Gastrocnemius medialis (tissue), 4 donors: ENCODE measurements around the gene GJC2. TPM values are rescaled to one million over a fixed set of nuclear protein-coding genes. Genes with fewer than 3 reads are reported as not detected.
A peak's percentile ranks its signal among the peaks of the same experiment; 100 is the strongest.
"Not testable (repeated sequence)": the region's sequence is repeated elsewhere in the genome, so short reads cannot be mapped to it uniquely, and the experiment has no call there.

ENCODE experiments used
- ATAC-seq, 2 donors: fragments of 150-250 bp; one replicate each; pipeline ENCODE4 v1.9.1; 2016
- DNase-seq, 2 donors: peaks; one replicate each; pipeline ENCODE4 v3.0.0-alpha.2; 2019
- H3K27ac ChIP-seq, 4 donors: fragments of 200-600 bp; sonication (generic); 1 replicate in 1 of 4; 2 replicates in 3 of 4; pipeline ENCODE4 v1.5.1; 2016 to 2018; ENCODE audit warnings: mild to moderate bottlenecking in 2 of 4, moderate library complexity in 1 of 4
- H3K27me3 ChIP-seq, 3 donors: fragments of 200-600 bp; sonication (generic) in 2 of 3; 1 replicate in 1 of 3; 2 replicates in 2 of 3; pipeline versions ENCODE4 v1.5.1 to v1.6.0; 2016 to 2019; ENCODE audit warnings: mild to moderate bottlenecking in 1 of 3, moderate library complexity in 1 of 3
- H3K36me3 ChIP-seq, 2 donors: fragments of 200-600 bp; sonication (generic) in 1 of 2; one replicate each; pipeline ENCODE4 v1.5.1; 2017 to 2018
- H3K4me1 ChIP-seq, 2 donors: fragments of 200-600 bp; sonication (generic) in 1 of 2; one replicate each; pipeline ENCODE4 v1.5.1; 2016 to 2017; ENCODE audit warnings: mild to moderate bottlenecking in 2 of 2
- H3K4me3 ChIP-seq, 4 donors: fragments of 200-600 bp; sonication (generic) in 3 of 4; 1 replicate in 1 of 4; 2 replicates in 3 of 4; pipeline ENCODE4 v1.5.1; 2016 to 2019; ENCODE audit warnings: mild to moderate bottlenecking in 2 of 4
- H3K9me3 ChIP-seq, 3 donors: fragments of 200-600 bp; sonication (generic) in 2 of 3; 1 replicate in 1 of 3; 2 replicates in 2 of 3; pipeline ENCODE4 v1.5.1; 2016 to 2019
- POLR2A ChIP-seq, 2 donors: fragments of 450-650 bp; IDR thresholded peaks; one replicate each; pipeline ENCODE4 v1.6.1; 2017; ENCODE audit warnings: antibody characterized with exemption in 2 of 2, mild to moderate bottlenecking in 2 of 2, moderate library complexity in 2 of 2
- in situ Hi-C, 4 donors: fragments of 200-750 bp; cut with MboI; loops; one replicate each; pipeline versions ENCODE4 v1.15.0 to v1.8.0; 2017; ENCODE audit warnings: low sequenced_read_pairs in 4 of 4
- intact Hi-C: fragments of 100-400 bp; cut with DNase I; formaldehyde crosslinking; loops from one replicate; pipeline ENCODE4 v1.15.1; 2023; ENCODE audit warnings: low total_unique reads
- total RNA-seq, 4 donors: library from RNA; depleted of rRNA; stranded (reverse); fragments of >200 nt; gene quantifications; one replicate each; pipeline versions ENCODE4 v1.1.0 to v1.2.3, GENCODE V29; 2016
- TF ChIP-seq, protein P1 (sequence below), 5 experiments: fragments of 450-650 bp in 3 of 5; fragments of 200-600 bp in 2 of 5; sonication (generic) in 2 of 5; IDR thresholded peaks in 4 of 5; conservative IDR thresholded peaks in 1 of 5; 1 replicate in 4 of 5; 2 replicates in 1 of 5; pipeline ENCODE4 v1.5.1; 2016 to 2019; ENCODE audit warnings: antibody characterized with exemption in 5 of 5, mild to moderate bottlenecking in 3 of 5, moderate library complexity in 3 of 5

Gene GJC2
- total RNA-seq, 4 donors from 2014 or later = 0.26 to 0.64 TPM; not detected in 2

DNA sequence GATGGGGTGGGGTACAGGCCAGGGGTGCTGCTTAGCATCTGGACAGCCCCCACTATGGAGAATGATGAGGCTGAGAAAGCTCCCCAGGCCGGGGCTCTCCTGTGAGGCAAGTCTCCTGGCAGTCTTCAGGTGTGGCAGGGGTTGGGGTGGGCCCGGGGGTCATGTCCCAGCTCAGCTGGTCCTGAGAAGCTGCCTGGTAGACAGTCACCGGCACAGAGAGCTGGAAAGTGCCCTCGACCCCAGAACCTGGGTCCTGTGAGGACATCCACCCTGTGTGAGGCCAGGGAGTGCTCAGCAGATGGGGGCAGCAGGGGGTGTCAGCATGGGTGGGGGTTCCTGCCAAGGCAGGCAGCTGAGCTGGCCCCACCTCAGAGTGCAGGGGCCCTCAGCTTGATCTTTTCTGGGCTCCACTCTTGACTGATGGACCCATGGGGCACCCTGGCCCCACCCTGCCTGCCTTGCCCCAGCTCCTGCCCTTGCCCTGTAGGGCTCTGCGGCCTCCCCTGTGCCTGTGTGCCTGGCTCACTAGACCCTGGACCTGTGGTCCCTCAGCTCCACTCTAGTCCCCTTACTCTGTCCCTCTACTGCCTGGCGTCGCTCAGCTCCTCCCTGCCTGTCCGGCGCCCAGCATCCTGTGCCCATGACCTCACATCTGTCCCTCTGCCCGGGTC, 21.6 kb downstream of the GJC2 start:
- DNase-seq (no peak), ATAC-seq (no peak)
- Histone ChIP-seq H3K27me3 (no peaks in the 10 kb centered on the region), H3K4me1 (peaks cover 5 to 10% of the 10 kb centered on the region in 2 donors), H3K9me3 (no peaks in the 10 kb centered on the region), H3K36me3 (peaks cover 0 to 10% of the 10 kb centered on the region in 2 donors), H3K4me3 (no peak overlapping the region), H3K27ac (no peak overlapping the region)
- intact Hi-C loops (no loop called here), in situ Hi-C loops (no loop called here)
- no peak for TF ChIP-seq POLR2A (IDR thresholded peaks at IDR 0.05)
- TF ChIP-seq, protein P1, sequence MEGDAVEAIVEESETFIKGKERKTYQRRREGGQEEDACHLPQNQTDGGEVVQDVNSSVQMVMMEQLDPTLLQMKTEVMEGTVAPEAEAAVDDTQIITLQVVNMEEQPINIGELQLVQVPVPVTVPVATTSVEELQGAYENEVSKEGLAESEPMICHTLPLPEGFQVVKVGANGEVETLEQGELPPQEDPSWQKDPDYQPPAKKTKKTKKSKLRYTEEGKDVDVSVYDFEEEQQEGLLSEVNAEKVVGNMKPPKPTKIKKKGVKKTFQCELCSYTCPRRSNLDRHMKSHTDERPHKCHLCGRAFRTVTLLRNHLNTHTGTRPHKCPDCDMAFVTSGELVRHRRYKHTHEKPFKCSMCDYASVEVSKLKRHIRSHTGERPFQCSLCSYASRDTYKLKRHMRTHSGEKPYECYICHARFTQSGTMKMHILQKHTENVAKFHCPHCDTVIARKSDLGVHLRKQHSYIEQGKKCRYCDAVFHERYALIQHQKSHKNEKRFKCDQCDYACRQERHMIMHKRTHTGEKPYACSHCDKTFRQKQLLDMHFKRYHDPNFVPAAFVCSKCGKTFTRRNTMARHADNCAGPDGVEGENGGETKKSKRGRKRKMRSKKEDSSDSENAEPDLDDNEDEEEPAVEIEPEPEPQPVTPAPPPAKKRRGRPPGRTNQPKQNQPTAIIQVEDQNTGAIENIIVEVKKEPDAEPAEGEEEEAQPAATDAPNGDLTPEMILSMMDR (IDR thresholded peaks at IDR 0.05 in 4 of 5, conservative IDR thresholded peaks at IDR 0.05 in 1 of 5) = no peak

DNA sequence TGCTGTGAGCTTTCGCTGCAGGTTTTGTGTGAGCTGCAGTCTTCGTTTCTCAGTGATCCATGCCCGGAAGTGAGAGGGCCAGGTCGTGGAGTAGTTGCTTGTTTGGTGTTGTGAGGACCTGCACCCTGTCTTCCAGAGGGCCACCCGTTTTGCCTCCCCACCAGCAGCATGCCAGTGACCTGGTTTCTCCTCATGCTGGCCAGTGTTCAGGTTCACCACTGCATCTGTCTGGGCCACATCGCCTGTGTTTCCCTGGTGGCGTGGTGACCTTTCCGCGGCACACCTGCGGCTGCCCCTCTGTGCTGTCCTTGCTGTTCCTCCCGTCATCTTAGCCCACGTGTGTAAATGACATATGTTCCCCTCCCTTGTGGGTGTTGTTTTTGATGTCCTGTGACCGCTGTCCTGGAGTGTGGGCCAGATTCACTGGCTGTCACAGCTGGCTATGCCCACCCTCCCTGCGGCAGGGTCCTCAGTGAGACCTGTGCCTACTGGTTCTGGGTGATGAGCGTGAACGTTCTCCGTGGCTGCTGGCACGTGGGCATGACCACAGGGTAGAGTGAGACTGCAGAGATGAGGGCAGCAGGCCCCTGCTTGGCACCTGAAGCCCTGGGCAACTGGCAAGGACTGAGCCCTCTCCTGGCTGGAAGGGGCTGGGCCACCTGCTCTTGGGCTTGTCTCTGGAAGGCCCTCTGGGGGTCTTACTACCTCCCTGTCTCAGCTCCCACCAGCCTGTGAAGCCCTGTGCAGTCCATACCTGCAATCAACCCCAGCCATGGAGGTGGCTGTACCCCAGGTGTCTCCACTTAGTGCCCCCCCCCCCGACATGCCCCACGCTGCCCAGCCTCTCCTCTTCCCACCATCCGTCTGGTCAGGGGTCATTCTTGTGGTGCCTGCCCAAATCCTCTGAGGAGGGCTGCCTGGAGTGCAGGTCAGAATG, 23.1 kb downstream of the GJC2 start:
- H3K36me3 ChIP-seq = peaks cover 0 to 10% of the 10 kb centered on the region in 2 donors
- no peak for DNase-seq
- intact Hi-C loops = no loop called here
- no peak for ATAC-seq
- in situ Hi-C loops = no loop called here
- peak overlapping the region in 1 of 4 donors; percentile 30 for H3K27ac ChIP-seq
- H3K4me1 ChIP-seq = no peaks in the 10 kb centered on the region
- no peaks in the 10 kb centered on the region for H3K9me3 ChIP-seq
- no peaks in the 10 kb centered on the region for H3K27me3 ChIP-seq
- no peak overlapping the region for H3K4me3 ChIP-seq
- TF ChIP-seq POLR2A (IDR thresholded peaks at IDR 0.05) = no peak
- TF ChIP-seq, protein P1 (IDR thresholded peaks at IDR 0.05 in 4 of 5, conservative IDR thresholded peaks at IDR 0.05 in 1 of 5) = no peak

DNA sequence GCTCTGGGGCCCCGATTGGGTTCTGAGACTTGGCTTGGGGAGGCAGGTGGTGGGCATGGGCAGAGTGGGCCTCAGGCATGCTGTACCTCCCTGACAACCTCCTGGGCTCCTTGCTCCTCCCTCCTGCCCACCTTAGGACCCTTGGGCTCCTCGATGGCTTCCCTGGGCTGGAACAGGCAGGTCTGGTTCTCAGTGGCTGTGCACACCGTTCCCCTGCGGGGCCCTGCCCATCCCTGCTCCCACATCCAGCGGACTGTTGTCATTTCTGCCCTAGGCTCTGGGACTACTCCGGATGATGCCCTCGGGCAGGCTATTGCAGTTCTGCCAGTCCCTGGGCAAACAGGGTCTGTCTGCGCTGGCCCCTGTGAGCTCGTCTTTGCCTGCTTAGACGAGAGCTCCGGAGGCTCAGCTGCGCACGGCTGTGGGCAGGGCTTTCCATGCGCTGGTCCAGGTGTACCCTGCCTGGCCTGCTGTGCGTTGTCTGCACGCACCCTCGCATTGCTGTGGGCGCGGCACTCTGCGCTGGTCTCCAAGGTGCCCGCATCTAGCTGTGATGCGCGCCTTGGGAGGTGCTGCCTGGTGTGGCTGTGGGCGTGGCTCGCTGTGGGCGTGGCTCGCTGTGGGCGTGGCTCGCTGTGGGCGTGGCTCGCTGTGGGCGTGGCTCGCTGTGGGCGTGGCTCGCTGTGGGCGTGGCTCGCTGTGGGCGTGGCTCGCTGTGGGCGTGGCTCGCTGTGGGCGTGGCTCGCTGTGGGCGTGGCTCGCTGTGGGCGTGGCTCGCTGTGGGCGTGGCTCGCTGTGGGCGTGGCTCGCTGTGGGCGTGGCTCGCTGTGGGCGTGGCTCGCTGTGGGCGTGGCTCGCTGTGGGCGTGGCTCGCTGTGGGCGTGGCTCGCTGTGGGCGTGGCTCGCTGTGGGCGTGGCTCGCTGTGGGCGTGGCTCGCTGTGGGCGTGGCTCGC, 24.1 kb downstream of the GJC2 start:
- H3K27ac ChIP-seq = peak overlapping the region in 1 of 4 donors; percentile 31
- peaks cover 0 to 10% of the 10 kb centered on the region in 2 donors for H3K36me3 ChIP-seq
- ATAC-seq = peak in 1 of 2 donors; percentile 44
- in situ Hi-C loops, H3K4me3 ChIP-seq, H3K4me1 ChIP-seq, H3K9me3 ChIP-seq, H3K27me3 ChIP-seq, DNase-seq, intact Hi-C loops: not testable (repeated sequence)

DNA sequence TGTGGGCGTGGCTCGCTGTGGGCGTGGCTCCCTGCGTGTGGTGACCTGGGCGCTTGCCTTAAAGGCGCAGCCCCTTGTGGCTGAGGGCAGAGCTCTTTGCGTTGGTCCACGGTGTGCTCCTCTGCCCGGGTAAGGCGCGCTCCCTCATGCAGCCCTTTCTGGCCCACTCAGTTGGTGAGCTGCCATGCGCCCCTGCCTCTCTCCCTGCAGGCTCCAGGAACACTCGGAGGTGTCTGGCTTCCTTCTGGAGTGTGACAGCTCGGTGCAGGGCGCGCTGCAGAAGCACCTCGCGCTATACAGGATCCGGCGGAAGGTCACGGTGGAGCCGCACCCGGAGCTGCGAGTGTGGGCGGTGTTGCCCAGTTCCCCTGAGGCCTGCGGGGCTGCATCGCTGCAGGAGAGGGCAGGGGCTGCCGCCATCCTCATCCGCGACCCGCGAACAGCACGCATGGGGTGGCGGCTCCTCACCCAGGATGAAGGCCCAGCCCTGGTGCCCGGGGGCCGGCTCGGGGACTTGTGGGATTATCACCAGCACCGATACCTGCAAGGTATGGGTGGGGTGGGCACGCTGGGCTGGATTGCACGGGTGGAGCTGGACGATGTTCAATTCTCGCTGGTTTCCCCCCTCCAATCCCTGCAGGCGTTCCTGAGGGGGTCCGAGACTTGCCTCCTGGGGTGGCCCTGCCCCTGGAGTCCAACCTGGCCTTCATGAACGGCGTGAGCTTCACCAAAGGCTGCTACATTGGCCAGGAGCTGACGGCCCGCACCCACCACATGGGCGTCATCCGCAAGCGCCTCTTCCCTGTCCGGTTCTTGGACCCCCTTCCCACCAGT, 25.0 kb downstream of the GJC2 start:
- Histone ChIP-seq H3K4me3 (no peak overlapping the region), H3K27ac (peak overlapping the region in 1 of 4 donors; percentile 61), H3K27me3 (no peaks in the 10 kb centered on the region), H3K9me3 (no peaks in the 10 kb centered on the region), H3K4me1 (no peaks in the 10 kb centered on the region), H3K36me3 (peaks cover 0 to 10% of the 10 kb centered on the region in 2 donors)
- intact Hi-C loops = no loop called here
- ATAC-seq (peak in 1 of 2 donors; percentile 61), DNase-seq (peak in 1 of 2 donors; percentile 59)
- in situ Hi-C loops = no loop called here
- TF ChIP-seq POLR2A (IDR thresholded peaks at IDR 0.05) = no peak
- TF ChIP-seq, protein P1 (IDR thresholded peaks at IDR 0.05 in 4 of 5, conservative IDR thresholded peaks at IDR 0.05 in 1 of 5) = no peak
